CD14-positive monocyte (primary cell): ENCODE measurements around the gene PLD1. TPM values are rescaled to one million over a fixed set of nuclear protein-coding genes. Genes with fewer than 3 reads are reported as not detected.

Experiments
- DNase-seq, 3 donors: peaks; one replicate each; pipeline ENCODE4 v3.0.0-alpha.2; 2011 to 2022
- H2AFZ ChIP-seq: 2 replicates; pipeline ENCODE4 v1.6.0; 2012; ENCODE audit warnings: mild to moderate bottlenecking, low read depth, low read length, inconsistent platforms; ENCODE audit not compliant: insufficient read depth, poor library complexity, severe bottlenecking
- H3K27ac ChIP-seq, 2 donors: 1 replicate in 1 of 2; 2 replicates in 1 of 2; pipeline ENCODE4 v1.5.1; 2012 to 2013; ENCODE audit warnings: low read length in 2 of 2, control low read depth in 1 of 2, inconsistent platforms in 1 of 2, low read depth in 1 of 2, mild to moderate bottlenecking in 1 of 2
- H3K27me3 ChIP-seq, 2 donors: one replicate each; pipeline versions ENCODE4 v1.6.0 to v1.6.1; 2011 to 2013; ENCODE audit warnings: low read length in 2 of 2; ENCODE audit not compliant: control insufficient read depth in 2 of 2, insufficient read depth in 2 of 2
- H3K36me3 ChIP-seq, 2 donors: replicated peaks in 1 of 2; 1 replicate in 1 of 2; 2 replicates in 1 of 2; pipeline versions ENCODE4 v1.5.1 to v1.6.1; 2012 to 2013; ENCODE audit warnings: low read length in 2 of 2, control low read depth in 1 of 2, inconsistent platforms in 1 of 2, mild to moderate bottlenecking in 1 of 2; ENCODE audit not compliant: insufficient read depth in 2 of 2, control insufficient read depth in 1 of 2
- H3K4me1 ChIP-seq, 2 donors: 1 replicate in 1 of 2; 2 replicates in 1 of 2; pipeline versions ENCODE4 v1.5.1 to v1.6.1; 2012 to 2013; ENCODE audit warnings: low read length in 2 of 2, control low read depth in 1 of 2, inconsistent platforms in 1 of 2, mild to moderate bottlenecking in 1 of 2, moderate library complexity in 1 of 2; ENCODE audit not compliant: insufficient read depth in 2 of 2, control insufficient read depth in 1 of 2
- H3K4me2 ChIP-seq: replicated peaks from 2 replicates; pipeline ENCODE3; 2012; ENCODE audit warnings: low read length, moderate library complexity, mild to moderate bottlenecking; ENCODE audit not compliant: poor library complexity, severe bottlenecking; ENCODE audit errors: extremely low read depth
- H3K4me3 ChIP-seq, 3 experiments: fragments of 200-600 bp in 1 of 3; sonication (generic) in 1 of 3; replicated peaks in 1 of 3; 1 replicate in 2 of 3; 2 replicates in 1 of 3; pipeline ENCODE4 v1.5.1; 2011 to 2013; ENCODE audit warnings: low read length in 3 of 3, mild to moderate bottlenecking in 3 of 3, control low read depth in 2 of 3, low read depth in 2 of 3, inconsistent platforms in 1 of 3, moderate library complexity in 1 of 3
- H3K79me2 ChIP-seq: 2 replicates; pipeline ENCODE4 v1.6.0; 2012; ENCODE audit warnings: mild to moderate bottlenecking, control low read depth, inconsistent platforms, low read length, moderate library complexity; ENCODE audit not compliant: insufficient read depth
- H3K9ac ChIP-seq: 2 replicates; pipeline ENCODE4 v1.6.0; 2017; ENCODE audit warnings: low read length, mild to moderate bottlenecking; ENCODE audit not compliant: insufficient read depth, poor library complexity, severe bottlenecking
- H3K9me3 ChIP-seq, 2 donors: replicated peaks in 1 of 2; 1 replicate in 1 of 2; 2 replicates in 1 of 2; pipeline versions ENCODE4 v1.5.1 to v1.6.1; 2012 to 2013; ENCODE audit warnings: low read length in 2 of 2, control low read depth in 1 of 2; ENCODE audit not compliant: control insufficient read depth in 1 of 2, insufficient read depth in 1 of 2
- H4K20me1 ChIP-seq: 2 replicates; pipeline ENCODE4 v1.6.0; 2012; ENCODE audit warnings: mild to moderate bottlenecking, low read length, control low read depth, moderate library complexity; ENCODE audit not compliant: insufficient read depth
- H3K27ac Mint-ChIP-seq, 7 donors: one replicate each; pipeline ENCODE4 v1.8.0; 2020; ENCODE audit warnings: mild to moderate bottlenecking in 7 of 7, mixed read lengths in 7 of 7, moderate library complexity in 6 of 7, inconsistent platforms in 2 of 7
- H3K27me3 Mint-ChIP-seq, 3 donors: one replicate each; pipeline ENCODE4 v1.8.0; 2021 to 2022; ENCODE audit warnings: low read depth in 3 of 3, mild to moderate bottlenecking in 3 of 3, mixed read lengths in 3 of 3, moderate library complexity in 3 of 3, inconsistent platforms in 1 of 3
- H3K36me3 Mint-ChIP-seq, 2 donors: one replicate each; pipeline ENCODE4 v1.8.0; 2020; ENCODE audit warnings: mixed read lengths in 2 of 2, inconsistent platforms in 1 of 2, mild to moderate bottlenecking in 1 of 2
- H3K4me1 Mint-ChIP-seq: one replicate; pipeline ENCODE4 v1.8.0; 2020; ENCODE audit warnings: mild to moderate bottlenecking, mixed read lengths
- H3K4me3 Mint-ChIP-seq, 2 donors: one replicate each; pipeline ENCODE4 v1.8.0; 2020; ENCODE audit warnings: mild to moderate bottlenecking in 2 of 2, mixed read lengths in 2 of 2, moderate library complexity in 1 of 2
- H3K9me3 Mint-ChIP-seq, 7 donors: one replicate each; pipeline ENCODE4 v1.8.0; 2020 to 2022; ENCODE audit warnings: mixed read lengths in 7 of 7, mild to moderate bottlenecking in 6 of 7, moderate library complexity in 6 of 7, inconsistent platforms in 2 of 7
- CTCF ChIP-seq: fragments of 200-600 bp; IDR thresholded peaks from one replicate; pipeline ENCODE4 v1.8.0; 2022; ENCODE audit warnings: antibody characterized with exemption, mild to moderate bottlenecking
- WGBS: methylation state at CpG from one replicate; pipeline ENCODE4 v1.1.5; 2013; ENCODE audit warnings: missing lambda C conversion rate; ENCODE audit not compliant: insufficient coverage; 5-methylcytosine and 5-hydroxymethylcytosine counted together
- intact Hi-C, 2 donors: fragments of 100-400 bp; cut with micrococcal nuclease; formaldehyde crosslinking; loops; one replicate each; pipeline versions ENCODE4 v1.15.0 to v1.15.1; 2023
- polyA plus RNA-seq, 3 donors: library from polyadenylated mRNA; depleted of rRNA in 1 of 3; unstranded in 2 of 3; stranded (reverse) in 1 of 3; fragments of 300-500 nt in 2 of 3; fragments of >200 nt in 1 of 3; fragmentation: Illumina TruSeq in 2 of 3; gene quantifications; 1 replicate in 2 of 3; 2 replicates in 1 of 3; pipeline ENCODE4 v1.2.3, GENCODE V29; 2012 to 2021

Gene PLD1
- polyA plus RNA-seq, 3 donors = 5.1 to 7.9 (median 5.8) TPM

- intact Hi-C loops = no loop called here
- Histone ChIP-seq H3K79me2 (peaks cover 74% of the 10 kb centered on the region), H3K27ac (no peak overlapping the region), H2AFZ (no peak overlapping the region), H3K9ac (no peak overlapping the region), H3K9me3 (no peaks in the 10 kb centered on the region), H3K4me2 (no peak overlapping the region), H3K4me1 (peaks cover 27 to 28% of the 10 kb centered on the region in 2 donors), H3K27me3 (no peaks in the 10 kb centered on the region), H3K36me3 (no peaks in the 10 kb centered on the region), H3K4me3 (no peak overlapping the region), H4K20me1 (peaks cover 11% of the 10 kb centered on the region)
- Mint-ChIP-seq H3K4me3 (no peak overlapping the region), H3K36me3 (no peaks in the 10 kb centered on the region), H3K9me3 (no peaks in the 10 kb centered on the region), H3K27me3 (no peaks in the 10 kb centered on the region), H3K4me1 (peaks cover 20% of the 10 kb centered on the region), H3K27ac (peak overlapping the region in 3 of 7 donors; percentile 48 to 68 (median 68))
- TF ChIP-seq CTCF = no peak
- no peak for DNase-seq
- WGBS = 100% methylated on average over 1 of the region's 2 CpGs
These were observed 58.0 kb downstream of the PLD1 start for GRCh38 chr3:171752329-171752728.

- intact Hi-C loops = no loop called here
- peaks cover 4 to 12% of the 10 kb centered on the region in 2 donors for H3K36me3 Mint-ChIP-seq
These were observed 61.2 kb downstream of the PLD1 start for GRCh38 chr3:171749124-171749523.

More at GRCh38 chr3:171749124-171749523, 61.2 kb downstream of the PLD1 start:
- H3K27me3 ChIP-seq = no peaks in the 10 kb centered on the region
- H4K20me1 ChIP-seq = peaks cover 19% of the 10 kb centered on the region
- H3K36me3 ChIP-seq = no peaks in the 10 kb centered on the region
- peaks cover 93% of the 10 kb centered on the region for H3K79me2 ChIP-seq
- Mint-ChIP-seq H3K27ac (peak overlapping the region in 1 of 7 donors; percentile 7), H3K4me1 (peaks cover 32% of the 10 kb centered on the region), H3K9me3 (peaks cover 0 to 6% (median 3%) of the 10 kb centered on the region in 7 donors), H3K4me3 (no peak overlapping the region), H3K27me3 (no peaks in the 10 kb centered on the region)
- H3K4me1 ChIP-seq = peaks cover 26 to 27% of the 10 kb centered on the region in 2 donors
- no peak overlapping the region for H3K4me2 ChIP-seq
- no peaks in the 10 kb centered on the region for H3K9me3 ChIP-seq
- WGBS = no CpG with 5 or more reads among the region's 1 CpG
- no peak for TF ChIP-seq CTCF
- no peak for DNase-seq
- H3K4me3 ChIP-seq = no peak overlapping the region
- H3K27ac ChIP-seq = peak overlapping the region in 1 of 2 donors; percentile 11
- H2AFZ ChIP-seq = no peak overlapping the region
- H3K9ac ChIP-seq = no peak overlapping the region
